Activated CD8-positive, alpha-beta memory T cell treated with anti-CD3 and anti-CD28 coated beads for 1 hour (primary cell): ENCODE measurements around the gene EHD4.

Source experiments
- DNase-seq, 2 donors: peaks; one replicate each; pipeline ENCODE4 v3.0.0-alpha.2; 2020; ENCODE audit warnings: low read depth in 1 of 2; ENCODE audit errors: extremely low read depth in 1 of 2

The EHD4 gene

DNA sequence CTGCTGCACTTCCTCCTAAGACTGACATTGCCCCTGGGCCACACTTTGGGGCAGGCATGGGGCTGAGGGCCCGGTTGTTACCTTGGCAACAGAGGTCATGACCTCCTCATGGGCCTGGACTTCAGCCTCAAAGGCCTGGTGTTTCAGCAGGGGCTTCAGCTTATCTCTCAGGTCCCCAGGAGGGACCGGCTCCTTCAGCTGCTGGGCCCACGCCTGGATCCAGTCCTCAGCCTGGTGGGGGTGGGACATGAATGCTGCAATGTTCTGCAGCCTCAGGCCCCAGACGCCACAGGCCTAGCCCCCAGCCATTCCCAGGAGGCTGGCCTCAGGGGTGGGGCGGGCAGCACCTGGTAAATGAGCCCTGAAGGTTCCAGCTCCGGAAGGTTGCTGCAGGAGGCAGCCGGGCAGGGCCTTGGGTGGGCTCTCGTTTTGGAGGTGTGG is 106.1 kb downstream of the EHD4 start:
- no peak for DNase-seq

DNA sequence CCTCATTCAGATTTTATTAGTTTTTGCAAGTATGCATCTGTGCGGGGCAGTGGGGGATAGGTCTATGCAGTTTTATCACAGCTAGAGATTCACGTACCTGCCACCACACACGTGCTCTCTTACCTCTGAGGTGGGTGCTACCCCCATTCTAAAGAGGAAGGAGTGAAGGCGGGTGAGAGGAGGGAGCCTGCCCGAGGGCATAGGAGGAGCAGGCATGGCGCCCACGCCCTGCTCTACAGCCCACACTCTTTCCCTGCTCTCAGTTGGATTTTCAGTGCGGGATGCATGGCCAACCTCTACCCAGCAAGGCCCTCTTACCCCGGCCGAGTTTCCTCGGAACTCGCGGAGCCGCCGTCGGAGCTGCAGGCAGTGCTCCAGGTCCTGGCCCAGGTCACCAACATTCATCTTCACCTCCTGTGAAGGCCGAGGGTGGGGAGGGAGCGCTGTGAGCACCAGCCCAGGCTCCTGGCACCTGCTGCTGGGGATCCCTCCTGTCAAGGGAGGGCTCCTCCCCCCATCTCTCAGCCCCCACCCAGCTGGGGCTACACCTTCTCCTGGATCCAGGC is 106.8 kb downstream of the EHD4 start:
- no peak for DNase-seq

GRCh38 chr15:41862515-41863116 is 109.7 kb downstream of the EHD4 start:
- no peak for DNase-seq

DNA sequence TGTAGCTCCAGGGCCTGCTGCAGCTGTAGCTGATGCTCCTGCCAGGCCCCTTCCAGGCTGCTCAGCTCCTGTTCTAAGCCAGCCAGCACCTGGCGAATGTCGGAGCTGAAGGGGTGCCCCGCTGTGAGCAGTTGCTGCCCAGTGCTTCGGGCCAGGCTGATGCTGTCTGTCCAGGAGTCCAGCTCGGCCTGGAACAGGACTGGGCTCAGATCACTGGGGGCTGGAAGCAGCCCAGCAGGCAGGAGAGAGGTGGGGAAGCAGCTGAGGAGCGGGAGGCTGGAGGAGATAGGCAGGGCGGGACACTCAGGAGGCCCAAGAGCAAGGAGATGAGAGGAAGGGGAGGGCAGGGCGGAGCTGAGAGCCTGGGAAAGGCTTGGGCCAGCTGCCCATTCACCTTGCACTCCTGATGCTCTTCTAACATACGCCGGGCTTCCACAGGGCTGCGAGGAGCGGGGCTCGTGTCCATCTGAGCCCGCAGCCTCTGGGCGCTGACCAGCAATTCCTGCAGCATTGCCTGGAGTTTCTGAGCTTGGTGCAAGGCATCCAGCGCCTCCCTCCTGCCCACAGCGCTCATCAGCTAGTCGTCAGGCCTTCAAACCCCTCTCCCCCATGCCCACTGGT is 110.5 kb downstream of the EHD4 start:
- no peak for DNase-seq

DNA sequence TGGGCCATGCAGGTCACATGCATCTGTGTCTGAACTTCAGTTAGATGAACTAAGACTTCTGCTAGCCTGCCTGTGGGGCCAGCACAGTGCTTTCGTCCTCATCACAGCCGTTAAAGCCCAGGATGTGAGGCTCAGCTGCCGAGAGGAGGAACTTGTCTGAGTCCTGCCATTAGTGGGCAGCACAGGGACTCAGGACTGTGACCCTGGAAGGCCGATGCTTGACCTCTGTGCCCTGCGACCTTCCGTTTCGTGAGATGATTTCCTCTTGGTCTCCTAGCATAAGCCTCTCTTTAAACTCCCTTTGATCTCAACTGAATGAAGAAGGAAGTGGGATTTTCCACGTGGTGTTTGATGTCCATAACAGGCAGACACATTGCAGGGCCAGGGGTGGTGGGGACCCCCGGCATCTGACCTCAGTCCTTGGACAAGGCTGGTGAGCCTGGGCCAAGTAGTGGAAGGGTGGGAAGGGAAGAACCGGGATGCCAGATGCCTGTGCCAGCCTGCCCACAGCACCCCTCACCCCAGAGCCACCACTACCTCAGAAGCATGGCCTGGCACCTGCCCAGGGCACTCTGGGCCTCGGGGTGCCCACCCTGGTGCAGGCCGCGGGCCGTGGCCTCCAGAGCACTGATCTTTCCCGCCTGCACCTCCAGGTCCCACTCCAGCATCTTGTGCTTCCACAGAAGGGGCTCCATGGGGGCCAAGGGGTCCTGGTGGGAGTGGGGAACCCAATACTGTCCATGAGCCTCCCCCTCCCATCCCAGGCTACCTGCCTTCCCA is 112.1 kb downstream of the EHD4 start:
- DNase-seq: no peak

- DNase-seq: no peak
Observed at GRCh38 chr15:41858756-41859155, 113.6 kb downstream of the EHD4 start.

- DNase-seq: no peak
Observed at GRCh38 chr15:41857316-41857715, 115.0 kb downstream of the EHD4 start.

DNA sequence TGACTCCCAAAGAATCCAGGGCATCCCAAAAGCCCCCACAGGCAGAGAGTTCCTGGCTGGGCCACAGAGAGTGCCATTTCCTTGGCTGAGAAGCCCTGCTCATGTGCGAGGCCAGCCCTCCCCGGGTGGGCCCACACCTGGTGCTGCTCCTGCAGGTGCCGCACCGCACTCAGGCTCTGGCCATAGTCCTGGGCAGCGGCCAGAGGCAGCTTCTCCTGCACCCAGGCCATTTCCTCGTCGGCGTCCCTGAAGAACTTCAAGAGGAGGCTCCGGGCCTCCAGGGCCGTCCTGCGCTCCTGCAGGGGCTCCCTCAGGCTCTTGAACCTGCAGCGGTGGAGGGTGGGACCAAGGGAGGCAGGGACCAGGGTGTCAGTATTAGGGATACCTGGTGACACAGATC is 115.6 kb downstream of the EHD4 start:
- no peak for DNase-seq

DNA sequence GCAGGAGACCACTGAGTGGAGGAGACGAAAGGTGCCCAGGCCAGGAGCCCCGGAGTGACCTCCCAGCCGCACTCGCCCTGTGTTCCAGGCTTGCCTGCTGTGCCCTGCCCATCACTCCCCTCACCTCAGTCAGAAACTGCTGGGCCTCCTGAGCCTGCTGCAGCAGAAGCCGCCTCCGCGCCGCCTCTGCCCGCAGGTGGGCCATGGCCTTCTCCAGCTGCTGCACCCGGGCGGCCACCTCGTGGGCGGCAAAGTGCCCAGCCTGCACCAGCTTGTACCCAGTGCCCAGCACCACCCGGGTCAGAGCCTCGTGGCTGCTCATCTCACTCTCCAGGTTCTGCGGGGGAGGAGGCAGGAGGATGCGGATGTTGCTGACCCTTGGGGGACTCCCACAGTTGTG is 116.1 kb downstream of the EHD4 start:
- DNase-seq: no peak

GRCh38 chr15:41855261-41855961 is 116.9 kb downstream of the EHD4 start:
- no peak for DNase-seq

GRCh38 chr15:41854443-41854842 is 117.9 kb downstream of the EHD4 start:
- no peak for DNase-seq

DNA sequence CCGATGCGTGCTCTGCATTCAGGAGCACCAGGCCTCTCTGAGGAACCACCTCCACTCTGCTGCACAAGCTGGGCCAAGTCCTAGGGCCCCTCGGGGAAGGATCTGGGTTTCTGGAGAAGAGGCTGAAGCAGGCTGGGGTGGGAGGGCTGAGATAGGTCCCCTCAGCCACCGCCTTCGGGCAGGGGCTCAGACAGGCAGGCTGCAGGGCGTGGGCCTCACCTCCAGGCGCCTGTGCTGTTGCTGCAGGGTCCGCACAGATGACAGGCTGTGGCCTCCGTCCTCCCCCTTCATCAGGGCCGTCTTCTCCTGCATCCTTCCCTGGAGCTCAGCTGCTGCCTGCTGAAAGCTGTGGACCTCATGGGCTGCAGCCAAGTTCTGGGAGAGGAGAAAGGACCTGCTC is 118.5 kb downstream of the EHD4 start:
- DNase-seq: no peak

DNA sequence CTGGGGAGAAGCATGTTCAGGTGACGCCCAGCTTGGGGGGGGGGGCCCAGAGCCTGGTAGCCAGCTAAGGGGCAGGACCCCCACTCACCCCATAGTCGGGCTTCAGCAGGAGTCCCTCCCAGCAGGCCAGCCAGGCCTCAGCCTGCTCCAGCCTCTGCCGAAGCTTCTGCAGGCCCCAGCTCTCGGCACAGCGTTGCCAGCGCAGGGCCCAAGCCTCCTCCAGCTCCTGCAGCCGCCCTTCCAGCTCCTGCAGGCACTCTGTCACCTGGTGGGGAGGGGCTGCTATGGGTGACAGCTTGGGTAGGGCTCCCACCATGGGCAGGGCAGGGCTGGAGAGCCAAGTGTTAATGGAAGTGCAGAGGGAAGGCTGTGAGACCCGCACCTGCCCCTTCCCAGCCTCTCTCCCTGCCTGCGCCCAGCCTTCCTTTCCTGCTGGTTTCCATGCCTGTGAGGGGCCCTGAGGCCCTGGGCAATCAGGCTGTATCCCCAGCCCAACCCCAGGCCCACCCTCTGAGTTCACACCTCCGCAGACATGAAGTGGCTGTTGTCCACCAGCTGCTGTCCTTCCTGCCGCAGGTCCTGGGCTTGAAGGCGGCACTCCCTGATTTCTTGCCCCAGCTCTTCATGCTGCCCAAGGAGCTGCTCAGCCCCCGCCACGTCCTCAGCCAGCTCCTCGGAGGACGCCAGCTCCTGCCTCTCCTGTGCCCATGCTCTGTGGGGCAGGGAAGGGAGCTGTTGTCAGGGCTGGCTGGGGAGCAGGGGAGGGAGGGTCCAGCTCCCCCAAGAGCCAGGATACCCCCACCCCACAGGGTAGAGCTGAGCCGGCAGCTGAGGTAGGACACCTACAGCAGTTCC is 119.4 kb downstream of the EHD4 start:
- DNase-seq: no peak

DNA sequence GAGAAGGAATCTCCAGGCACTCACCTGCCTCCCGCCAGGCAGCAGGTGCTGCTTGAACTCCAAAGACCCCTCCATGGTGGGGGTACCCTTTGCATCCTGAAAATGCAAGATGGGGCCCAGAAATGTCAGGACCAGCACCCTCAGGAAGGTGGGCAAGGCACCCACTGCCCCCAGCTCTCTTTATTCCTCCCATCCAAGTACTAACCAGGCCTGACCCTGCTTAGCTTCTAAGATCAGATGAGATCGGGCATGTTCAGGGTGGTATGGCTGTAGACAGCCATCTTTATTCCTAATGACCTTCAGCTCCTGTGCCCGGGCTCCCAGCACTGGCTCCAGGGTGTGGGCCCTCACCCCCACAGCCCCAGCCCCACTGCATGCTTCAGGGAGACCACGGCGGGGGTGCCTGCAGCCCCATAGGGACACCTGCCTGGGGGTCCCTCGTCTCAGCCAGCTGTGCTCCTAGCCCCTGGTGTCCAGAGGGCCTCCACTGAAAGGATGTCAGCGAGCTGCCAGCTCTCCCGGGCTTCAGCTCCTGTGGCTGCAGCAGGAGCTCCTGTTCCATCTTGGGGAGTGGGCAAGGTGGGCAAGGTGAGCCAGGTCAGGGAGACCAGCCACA is 120.5 kb downstream of the EHD4 start:
- DNase-seq: no peak

- DNase-seq: no peak
Observed at GRCh38 chr15:41851167-41851523, 121.2 kb downstream of the EHD4 start.

DNA sequence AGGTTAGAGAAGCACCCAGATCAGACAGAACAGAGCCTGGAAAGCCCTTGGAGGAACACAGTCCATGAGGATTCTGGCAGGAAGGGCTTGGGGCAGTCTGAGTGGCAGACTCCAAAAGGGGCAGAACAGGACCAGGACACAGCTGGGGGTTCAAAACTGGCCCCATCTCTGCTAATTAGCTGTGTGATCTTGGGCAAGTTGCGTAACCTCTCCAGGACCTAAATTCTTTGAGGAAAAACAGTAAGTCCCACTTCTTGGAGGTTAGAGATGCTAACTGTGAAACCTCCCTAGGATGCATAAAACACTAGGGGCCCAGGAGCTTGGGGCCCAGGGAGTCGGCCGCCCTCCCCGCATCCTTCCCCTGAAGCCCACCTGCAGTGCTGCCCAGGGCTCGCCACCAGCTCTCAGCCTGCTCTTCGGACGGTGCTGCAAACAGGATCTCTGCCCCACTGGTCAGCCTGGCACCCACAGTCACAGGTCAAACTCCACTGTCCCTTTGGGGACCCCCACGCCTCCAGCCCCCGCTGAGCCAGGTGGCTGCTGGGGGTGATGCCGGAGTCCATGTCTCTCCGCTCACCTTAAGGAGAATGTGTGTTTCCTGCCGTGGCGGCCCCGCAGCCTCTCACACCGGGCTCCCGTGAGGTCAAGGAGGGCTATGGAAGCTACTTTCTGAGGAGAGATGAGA is 121.7 kb downstream of the EHD4 start:
- no peak for DNase-seq

GRCh38 chr15:41849861-41850260 is 122.5 kb downstream of the EHD4 start:
- DNase-seq: no peak

DNA sequence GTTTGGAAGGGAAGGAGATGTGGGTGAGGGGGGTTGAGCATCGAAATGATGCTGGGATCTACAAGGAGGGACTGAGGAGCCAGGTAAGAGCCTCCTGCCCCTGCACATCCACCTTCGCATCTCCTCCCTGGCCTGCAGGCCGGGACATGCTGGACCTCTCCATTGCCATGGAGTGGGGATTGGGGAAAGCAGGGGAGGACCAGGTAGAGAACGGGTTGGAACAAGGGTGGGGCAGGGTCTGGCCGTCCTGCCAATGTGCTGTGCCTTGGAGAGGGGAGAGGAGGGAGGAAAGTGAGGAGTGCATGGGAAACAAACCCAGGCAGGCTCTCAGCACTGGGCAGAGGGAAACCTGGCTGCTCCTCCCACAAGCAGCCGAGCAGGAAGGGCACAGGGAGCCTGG is 123.2 kb downstream of the EHD4 start:
- DNase-seq: no peak

GRCh38 chr15:41848631-41849030 is 123.7 kb downstream of the EHD4 start:
- no peak for DNase-seq
